Measurements from ENCODE around the gene MDM2. TPM values are rescaled to one million over a fixed set of nuclear protein-coding genes. Genes with fewer than 3 reads are reported as not detected.

Gene MDM2
- total and polyA plus RNA-seq, 9 donors, result 27.5 to 61.8 (median 43.5) TPM

GRCh38 chr12:68846811-68847210 lies 38.8 kb downstream of the MDM2 start:
- WGBS (ENCODE audit: insufficient coverage), result no CpG with 5 or more reads among the region's 3 CpGs
- Histone ChIP-seq H3K9me3 (replicated peaks; ENCODE audit: control insufficient read depth, low read depth, low read length) (no peaks in the 10 kb centered on the region), H3K27me3 (ENCODE audit: control insufficient read depth, insufficient read depth, low read length) (no peaks in the 10 kb centered on the region), H3K4me3 (ENCODE audit: low read length) (no peak overlapping the region), H3K36me3 (ENCODE audit: control insufficient read depth, insufficient read depth, low read length) (peaks cover 7% of the 10 kb centered on the region), H3K27ac (ENCODE audit: low read length) (no peak overlapping the region), H3K4me1 (ENCODE audit: control insufficient read depth, insufficient read depth, low read length) (no peaks in the 10 kb centered on the region)
- no peak for DNase-seq

GRCh38 chr12:68850390-68850789 lies 42.4 kb downstream of the MDM2 start:
- Histone ChIP-seq H3K4me3 (ENCODE audit: low read length) (no peak overlapping the region), H3K9me3 (replicated peaks; ENCODE audit: control insufficient read depth, low read depth, low read length) (no peaks in the 10 kb centered on the region), H3K36me3 (ENCODE audit: control insufficient read depth, insufficient read depth, low read length) (no peaks in the 10 kb centered on the region), H3K4me1 (ENCODE audit: control insufficient read depth, insufficient read depth, low read length) (no peaks in the 10 kb centered on the region), H3K27ac (ENCODE audit: low read length) (no peak overlapping the region), H3K27me3 (ENCODE audit: control insufficient read depth, insufficient read depth, low read length) (no peaks in the 10 kb centered on the region)
- WGBS (ENCODE audit: insufficient coverage), result no CpG with 5 or more reads among the region's 4 CpGs
- DNase-seq, result no peak

- Histone ChIP-seq H3K4me1 (ENCODE audit: control insufficient read depth, insufficient read depth, low read length) (no peaks in the 10 kb centered on the region), H3K4me3 (ENCODE audit: low read length) (no peak overlapping the region), H3K36me3 (ENCODE audit: control insufficient read depth, insufficient read depth, low read length) (no peaks in the 10 kb centered on the region), H3K27ac (ENCODE audit: low read length) (no peak overlapping the region), H3K9me3 (replicated peaks; ENCODE audit: control insufficient read depth, low read depth, low read length) (no peaks in the 10 kb centered on the region), H3K27me3 (ENCODE audit: control insufficient read depth, insufficient read depth, low read length) (no peaks in the 10 kb centered on the region)
- no peak for DNase-seq
- no CpG with 5 or more reads among the region's 2 CpGs for WGBS (ENCODE audit: insufficient coverage)
Observed at GRCh38 chr12:68851592-68852306, 43.8 kb downstream of the MDM2 start.

GRCh38 chr12:68853396-68854077 lies 45.6 kb downstream of the MDM2 start:
- Histone ChIP-seq H3K36me3 (ENCODE audit: control insufficient read depth, insufficient read depth, low read length) (no peaks in the 10 kb centered on the region), H3K9me3 (replicated peaks; ENCODE audit: control insufficient read depth, low read depth, low read length) (no peaks in the 10 kb centered on the region), H3K4me1 (ENCODE audit: control insufficient read depth, insufficient read depth, low read length) (no peaks in the 10 kb centered on the region), H3K27ac (ENCODE audit: low read length) (no peak overlapping the region), H3K27me3 (ENCODE audit: control insufficient read depth, insufficient read depth, low read length) (no peaks in the 10 kb centered on the region), H3K4me3 (ENCODE audit: low read length) (no peak overlapping the region)
- DNase-seq, result no peak
- WGBS (ENCODE audit: insufficient coverage), result 88% methylated on average over 1 of the region's 3 CpGs

GRCh38 chr12:68854078-68854468 lies 46.1 kb downstream of the MDM2 start:
- no CpG with 5 or more reads among the region's 2 CpGs for WGBS (ENCODE audit: insufficient coverage)
- no peaks in the 10 kb centered on the region for H3K36me3 ChIP-seq (ENCODE audit: control insufficient read depth, insufficient read depth, low read length)

GRCh38 chr12:68854554-68854953 lies 46.6 kb downstream of the MDM2 start:
- Histone ChIP-seq H3K9me3 (replicated peaks; ENCODE audit: control insufficient read depth, low read depth, low read length) (no peaks in the 10 kb centered on the region), H3K4me1 (ENCODE audit: control insufficient read depth, insufficient read depth, low read length) (no peaks in the 10 kb centered on the region)
- no peak for DNase-seq

More at GRCh38 chr12:68854078-68854468, 46.1 kb downstream of the MDM2 start:
- no peaks in the 10 kb centered on the region for H3K9me3 ChIP-seq (replicated peaks; ENCODE audit: control insufficient read depth, low read depth, low read length)
- no peak overlapping the region for H3K4me3 ChIP-seq (ENCODE audit: low read length)
- no peaks in the 10 kb centered on the region for H3K4me1 ChIP-seq (ENCODE audit: control insufficient read depth, insufficient read depth, low read length)
- H3K27ac ChIP-seq (ENCODE audit: low read length), result no peak overlapping the region
- H3K27me3 ChIP-seq (ENCODE audit: control insufficient read depth, insufficient read depth, low read length), result no peaks in the 10 kb centered on the region
- DNase-seq, result no peak

GRCh38 chr12:68855111-68855510 lies 47.1 kb downstream of the MDM2 start:
- Histone ChIP-seq H3K27ac (ENCODE audit: low read length) (no peak overlapping the region), H3K4me1 (ENCODE audit: control insufficient read depth, insufficient read depth, low read length) (no peaks in the 10 kb centered on the region), H3K4me3 (ENCODE audit: low read length) (no peak overlapping the region), H3K27me3 (ENCODE audit: control insufficient read depth, insufficient read depth, low read length) (no peaks in the 10 kb centered on the region), H3K36me3 (ENCODE audit: control insufficient read depth, insufficient read depth, low read length) (no peaks in the 10 kb centered on the region), H3K9me3 (replicated peaks; ENCODE audit: control insufficient read depth, low read depth, low read length) (no peaks in the 10 kb centered on the region)
- DNase-seq, result no peak
- no CpG with 5 or more reads among the region's 3 CpGs for WGBS (ENCODE audit: insufficient coverage)

More at GRCh38 chr12:68854554-68854953, 46.6 kb downstream of the MDM2 start:
- no peak overlapping the region for H3K27ac ChIP-seq (ENCODE audit: low read length)
- H3K36me3 ChIP-seq (ENCODE audit: control insufficient read depth, insufficient read depth, low read length), result no peaks in the 10 kb centered on the region
- no peaks in the 10 kb centered on the region for H3K27me3 ChIP-seq (ENCODE audit: control insufficient read depth, insufficient read depth, low read length)
- no CpG with 5 or more reads among the region's 3 CpGs for WGBS (ENCODE audit: insufficient coverage)
- H3K4me3 ChIP-seq (ENCODE audit: low read length), result no peak overlapping the region

GRCh38 chr12:68855771-68856170 lies 47.8 kb downstream of the MDM2 start:
- Histone ChIP-seq H3K4me1 (ENCODE audit: control insufficient read depth, insufficient read depth, low read length) (no peaks in the 10 kb centered on the region), H3K4me3 (ENCODE audit: low read length) (no peak overlapping the region), H3K27me3 (ENCODE audit: control insufficient read depth, insufficient read depth, low read length) (no peaks in the 10 kb centered on the region), H3K27ac (ENCODE audit: low read length) (no peak overlapping the region), H3K36me3 (ENCODE audit: control insufficient read depth, insufficient read depth, low read length) (no peaks in the 10 kb centered on the region), H3K9me3 (replicated peaks; ENCODE audit: control insufficient read depth, low read depth, low read length) (no peaks in the 10 kb centered on the region)
- WGBS (ENCODE audit: insufficient coverage), result 94% methylated on average over 5 of the region's 8 CpGs
- no peak for DNase-seq

GRCh38 chr12:68856510-68856909 lies 48.5 kb downstream of the MDM2 start:
- WGBS (ENCODE audit: insufficient coverage), result 52% methylated on average over 2 of the region's 3 CpGs
- Histone ChIP-seq H3K9me3 (replicated peaks; ENCODE audit: control insufficient read depth, low read depth, low read length) (no peaks in the 10 kb centered on the region), H3K4me3 (ENCODE audit: low read length) (no peak overlapping the region), H3K4me1 (ENCODE audit: control insufficient read depth, insufficient read depth, low read length) (no peaks in the 10 kb centered on the region), H3K27ac (ENCODE audit: low read length) (no peak overlapping the region), H3K36me3 (ENCODE audit: control insufficient read depth, insufficient read depth, low read length) (no peaks in the 10 kb centered on the region), H3K27me3 (ENCODE audit: control insufficient read depth, insufficient read depth, low read length) (no peaks in the 10 kb centered on the region)
- DNase-seq, result peak; percentile 30

- no CpG with 5 or more reads among the region's 3 CpGs for WGBS (ENCODE audit: insufficient coverage)
- Histone ChIP-seq H3K27me3 (ENCODE audit: control insufficient read depth, insufficient read depth, low read length) (no peaks in the 10 kb centered on the region), H3K9me3 (replicated peaks; ENCODE audit: control insufficient read depth, low read depth, low read length) (no peaks in the 10 kb centered on the region), H3K36me3 (ENCODE audit: control insufficient read depth, insufficient read depth, low read length) (no peaks in the 10 kb centered on the region), H3K27ac (ENCODE audit: low read length) (no peak overlapping the region), H3K4me1 (ENCODE audit: control insufficient read depth, insufficient read depth, low read length) (no peaks in the 10 kb centered on the region), H3K4me3 (ENCODE audit: low read length) (no peak overlapping the region)
- no peak for DNase-seq
Observed at GRCh38 chr12:68861890-68862289, 53.9 kb downstream of the MDM2 start.

Measured in muscle of leg (tissue), 11 donors.